Measurements from ENCODE around the gene SMOC2. TPM values are rescaled to one million over a fixed set of nuclear protein-coding genes. Genes with fewer than 3 reads are reported as not detected.

The SMOC2 gene
- total RNA-seq, 3 donors from 2014 or later: 11.4 to 40.4 (median 18.8) TPM

GRCh38 chr6:168715643-168716481, 274.9 kb downstream of the SMOC2 start:
- intact Hi-C loops (cut with DNase I, micrococcal nuclease): no loop called here

DNA sequence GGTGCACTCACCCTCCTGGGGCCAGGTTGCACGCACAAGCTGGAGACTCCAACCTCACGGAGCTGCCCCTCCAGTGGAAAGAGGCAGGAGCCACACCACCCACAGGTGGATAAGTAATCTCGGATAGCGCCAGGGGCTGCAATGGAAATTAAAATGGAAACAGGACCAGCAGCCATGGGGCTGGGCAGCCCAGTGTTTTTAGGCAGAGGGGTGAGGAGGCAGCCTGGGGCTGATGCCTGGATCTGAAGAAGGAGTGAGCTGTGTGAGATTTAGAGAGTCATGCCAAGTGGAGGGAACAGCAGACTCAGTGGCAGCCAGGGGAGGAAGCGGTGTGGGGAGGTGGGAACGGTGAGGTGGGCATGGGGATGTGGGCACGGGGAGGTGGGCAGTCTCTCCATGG, 275.6 kb downstream of the SMOC2 start:
- no peak for TF ChIP-seq CTCF (IDR thresholded peaks at IDR 0.05)
- DNase-seq: peak in 1 of 3 donors; percentile 27
- no peak for ATAC-seq
- no peak overlapping the region for H3K4me3 ChIP-seq
- H3K36me3 ChIP-seq (ENCODE audit: low read depth): no peaks in the 10 kb centered on the region
- no peaks in the 10 kb centered on the region for H3K9me3 ChIP-seq
- H3K4me1 ChIP-seq (ENCODE audit: low read depth): no peaks in the 10 kb centered on the region
- intact Hi-C loops (cut with DNase I, micrococcal nuclease): no loop called here

More at GRCh38 chr6:168715643-168716481, 274.9 kb downstream of the SMOC2 start:
- DNase-seq (no peak), ATAC-seq (no peak)
- Histone ChIP-seq H3K4me3 (no peak overlapping the region), H3K9me3 (no peaks in the 10 kb centered on the region), H3K4me1 (ENCODE audit: low read depth) (no peaks in the 10 kb centered on the region), H3K36me3 (ENCODE audit: low read depth) (no peaks in the 10 kb centered on the region)
- no peak for TF ChIP-seq CTCF (IDR thresholded peaks at IDR 0.05)

DNA sequence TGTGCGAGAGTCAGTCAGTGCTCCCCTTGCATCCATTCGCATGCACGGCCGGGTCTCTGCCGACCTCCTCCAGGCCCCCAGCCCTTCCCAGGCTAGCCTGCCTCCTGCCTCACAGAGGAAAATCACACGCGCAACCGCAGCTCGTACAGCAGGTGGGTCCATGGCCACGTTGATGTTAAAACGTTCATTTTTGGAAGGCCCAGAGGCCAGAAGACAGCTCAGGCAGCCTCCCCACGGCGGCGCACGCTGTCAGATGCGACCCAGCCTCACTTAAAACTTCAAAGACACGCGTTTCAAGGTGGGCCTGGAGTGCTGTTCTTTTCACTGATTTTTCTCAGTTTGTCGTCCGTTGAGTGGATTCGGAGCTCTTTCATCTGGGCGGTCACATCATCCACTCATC, 276.5 kb downstream of the SMOC2 start:
- ATAC-seq: no peak
- intact Hi-C loops (cut with DNase I, micrococcal nuclease): no loop called here
- TF ChIP-seq CTCF (IDR thresholded peaks at IDR 0.05): no peak

More for the DNA sequence above, 276.5 kb downstream of the SMOC2 start:
- Histone ChIP-seq H3K4me3 (no peak overlapping the region), H3K9me3 (no peaks in the 10 kb centered on the region), H3K4me1 (ENCODE audit: low read depth) (no peaks in the 10 kb centered on the region), H3K36me3 (ENCODE audit: low read depth) (no peaks in the 10 kb centered on the region)
- DNase-seq: no peak

Other genes with a start within 250 kb of the SMOC2 start
- gene DACT2, start 121.4 kb upstream of the SMOC2 start, total RNA-seq: 1 to 10 TPM; 1.2 to 3.4 (median 1.5) TPM

Data from mucosa of descending colon (tissue), 3 donors.